M059J (cell line): Measurements from ENCODE around the gene VLDLR. TPM values are rescaled to one million over a fixed set of nuclear protein-coding genes. Genes with fewer than 3 reads are reported as not detected.

Experiments
- DNase-seq: peaks from one replicate; pipeline ENCODE4 v3.0.0-alpha.2; 2012; ENCODE audit warnings: low read depth
- total RNA-seq: library from RNA; depleted of rRNA; stranded (reverse); fragments of >200 nt; shearing (Covaris generic); gene quantifications from 2 replicates; pipeline ENCODE4 v1.2.3, GENCODE V29; 2014

The VLDLR gene
- total RNA-seq, 1 experiment from 2014 or later = 16.1 TPM

GRCh38 chr9:2620919-2621721, 467 bp upstream of the VLDLR start:
- DNase-seq = peak; percentile 80

- peak; percentile 56 for DNase-seq
Observed at GRCh38 chr9:2622461-2623287, 1.1 kb downstream of the VLDLR start.

- DNase-seq = peak; percentile 5
Observed at GRCh38 chr9:2623288-2624050, 1.9 kb downstream of the VLDLR start.

- DNase-seq = no peak
Observed at GRCh38 chr9:2624051-2624682, 2.6 kb downstream of the VLDLR start.

- DNase-seq = no peak
Observed at GRCh38 chr9:2625427-2625826, 3.8 kb downstream of the VLDLR start.

- DNase-seq = no peak
Observed at GRCh38 chr9:2628919-2629318, 7.3 kb downstream of the VLDLR start.

- no peak for DNase-seq
Observed at GRCh38 chr9:2630158-2630557, 8.6 kb downstream of the VLDLR start.

GRCh38 chr9:2631263-2631662, 9.7 kb downstream of the VLDLR start:
- no peak for DNase-seq

- DNase-seq = no peak
Observed at GRCh38 chr9:2634153-2634552, 12.6 kb downstream of the VLDLR start.

GRCh38 chr9:2634818-2635217, 13.2 kb downstream of the VLDLR start:
- DNase-seq = no peak

- DNase-seq = no peak
Observed at GRCh38 chr9:2635922-2636321, 14.3 kb downstream of the VLDLR start.

- DNase-seq = no peak
Observed at GRCh38 chr9:2637390-2637789, 15.8 kb downstream of the VLDLR start.

- no peak for DNase-seq
Observed at GRCh38 chr9:2638871-2639673, 17.5 kb downstream of the VLDLR start.

GRCh38 chr9:2639786-2640185, 18.2 kb downstream of the VLDLR start:
- DNase-seq = no peak

GRCh38 chr9:2640570-2640969, 19.0 kb downstream of the VLDLR start:
- no peak for DNase-seq

GRCh38 chr9:2641033-2641432, 19.4 kb downstream of the VLDLR start:
- no peak for DNase-seq

GRCh38 chr9:2642068-2642467, 20.5 kb downstream of the VLDLR start:
- DNase-seq = no peak

GRCh38 chr9:2645569-2645968, 24.0 kb downstream of the VLDLR start:
- DNase-seq = no peak

- DNase-seq = peak; percentile 94
Observed at GRCh38 chr9:2655411-2655901, 33.9 kb downstream of the VLDLR start.

- DNase-seq = no peak
Observed at GRCh38 chr9:2657427-2657826, 35.8 kb downstream of the VLDLR start.

GRCh38 chr9:2662496-2662895, 40.9 kb downstream of the VLDLR start:
- DNase-seq = no peak
